Activated T-cell treated with anti-CD3 and anti-CD28 coated beads, Interleukin-2, amount 50 U/mL, for 72 hours (primary cell): ENCODE data around the gene NDUFB10. TPM values are rescaled to one million over a fixed set of nuclear protein-coding genes. Genes with fewer than 3 reads are reported as not detected.
A peak's percentile ranks its signal among the peaks of the same experiment; 100 is the strongest.
"Not testable (repeated sequence)": the region's sequence is repeated elsewhere in the genome, so short reads cannot be mapped to it uniquely, and the experiment has no call there.

Experiments used
- ATAC-seq, 2 donors: fragments of 150-1000 bp; cut with Tn5 transposase; replicated peaks in 1 of 2; 2 replicates each; pipeline ENCODE4 v1.10.0; 2021; ENCODE audit warnings: moderate library complexity in 2 of 2, mild to moderate bottlenecking in 1 of 2
- DNase-seq, 2 donors: peaks; one replicate each; pipeline ENCODE4 v3.0.0; 2021 to 2022; ENCODE audit warnings: mixed read lengths in 1 of 2
- H3K27ac Mint-ChIP-seq: one replicate; pipeline ENCODE4 v1.8.0; 2022; ENCODE audit warnings: mild to moderate bottlenecking, moderate library complexity, mixed read lengths
- H3K27me3 Mint-ChIP-seq: one replicate; pipeline ENCODE4 v1.8.0; 2022; ENCODE audit warnings: low read depth, mixed read lengths
- H3K36me3 Mint-ChIP-seq, 2 donors: one replicate each; pipeline ENCODE4 v1.8.0; 2022; ENCODE audit warnings: mixed read lengths in 2 of 2, mild to moderate bottlenecking in 1 of 2; ENCODE audit not compliant: insufficient read depth in 2 of 2
- H3K4me1 Mint-ChIP-seq: one replicate; pipeline ENCODE4 v1.8.0; 2022; ENCODE audit warnings: low read depth, mixed read lengths
- H3K4me3 Mint-ChIP-seq, 2 donors: one replicate each; pipeline ENCODE4 v1.8.0; 2022; ENCODE audit warnings: mild to moderate bottlenecking in 2 of 2, mixed read lengths in 2 of 2, moderate library complexity in 2 of 2
- H3K9me3 Mint-ChIP-seq, 2 donors: one replicate each; pipeline ENCODE4 v1.8.0; 2022; ENCODE audit warnings: mixed read lengths in 2 of 2
- total RNA-seq, 2 donors: library from RNA; stranded (reverse); gene quantifications; one replicate each; pipeline ENCODE4 v1.2.3, GENCODE V29; 2022

Gene NDUFB10
- total RNA-seq, 2 donors from 2014 or later, result 69.3 to 98.3 TPM

GRCh38 chr16:1944612-1945199 lies 14.6 kb upstream of the NDUFB10 start:
- H3K27ac Mint-ChIP-seq, result peak overlapping the region; percentile 81
- no peaks in the 10 kb centered on the region for H3K27me3 Mint-ChIP-seq
- ATAC-seq, result no peak
- peak overlapping the region; percentile 98 for H3K4me3 Mint-ChIP-seq
- DNase-seq, result no peak
- peaks cover 2% of the 10 kb centered on the region in 2 donors for H3K36me3 Mint-ChIP-seq
- H3K4me1 Mint-ChIP-seq, result peaks cover 31% of the 10 kb centered on the region
- no peaks in the 10 kb centered on the region for H3K9me3 Mint-ChIP-seq

DNA sequence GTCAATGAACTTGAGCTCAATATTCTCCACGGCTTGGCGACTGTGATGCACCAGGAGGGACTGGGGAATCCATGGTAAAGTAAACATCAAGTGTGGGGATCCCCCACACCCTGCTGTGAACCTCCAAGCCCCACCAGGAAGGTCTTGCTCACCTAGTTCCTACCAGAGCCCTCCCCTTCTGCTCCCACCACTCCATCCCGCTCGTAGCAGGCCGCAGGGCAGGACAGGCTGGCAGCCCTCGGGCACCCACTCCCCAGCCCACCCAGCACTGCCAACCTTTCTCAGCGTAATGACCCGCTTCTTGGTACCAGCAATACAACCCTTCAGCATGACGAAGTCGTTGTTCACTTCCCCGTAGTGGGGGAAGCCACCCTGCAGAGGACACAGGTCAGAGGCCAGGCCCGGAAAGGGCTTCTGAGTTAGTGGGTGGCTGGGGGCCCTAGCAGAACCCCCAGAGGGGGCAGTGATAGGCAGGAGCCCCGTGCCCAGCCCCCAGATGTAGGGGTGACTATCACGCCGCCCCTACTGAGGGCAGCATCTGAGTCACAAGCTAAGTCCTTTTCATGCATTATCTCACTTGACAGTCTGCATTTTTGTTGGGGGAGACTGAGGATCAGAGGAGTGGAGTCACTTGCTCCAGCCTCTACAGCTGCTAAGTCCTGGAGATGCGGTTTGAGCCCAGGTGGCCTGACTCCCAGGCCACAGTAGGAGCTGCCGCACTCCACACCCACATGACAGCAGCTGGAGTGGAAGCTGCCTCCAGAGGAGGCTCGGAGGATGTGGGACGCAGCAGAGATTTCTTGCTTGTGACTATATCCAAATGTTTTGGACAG lies 13.6 kb upstream of the NDUFB10 start:
- Mint-ChIP-seq H3K4me3 (no peak overlapping the region), H3K9me3 (no peaks in the 10 kb centered on the region), H3K27ac (no peak overlapping the region), H3K27me3 (no peaks in the 10 kb centered on the region), H3K36me3 (peaks cover 2% of the 10 kb centered on the region in 2 donors), H3K4me1 (peaks cover 31% of the 10 kb centered on the region)
- ATAC-seq, result no peak
- no peak for DNase-seq

DNA sequence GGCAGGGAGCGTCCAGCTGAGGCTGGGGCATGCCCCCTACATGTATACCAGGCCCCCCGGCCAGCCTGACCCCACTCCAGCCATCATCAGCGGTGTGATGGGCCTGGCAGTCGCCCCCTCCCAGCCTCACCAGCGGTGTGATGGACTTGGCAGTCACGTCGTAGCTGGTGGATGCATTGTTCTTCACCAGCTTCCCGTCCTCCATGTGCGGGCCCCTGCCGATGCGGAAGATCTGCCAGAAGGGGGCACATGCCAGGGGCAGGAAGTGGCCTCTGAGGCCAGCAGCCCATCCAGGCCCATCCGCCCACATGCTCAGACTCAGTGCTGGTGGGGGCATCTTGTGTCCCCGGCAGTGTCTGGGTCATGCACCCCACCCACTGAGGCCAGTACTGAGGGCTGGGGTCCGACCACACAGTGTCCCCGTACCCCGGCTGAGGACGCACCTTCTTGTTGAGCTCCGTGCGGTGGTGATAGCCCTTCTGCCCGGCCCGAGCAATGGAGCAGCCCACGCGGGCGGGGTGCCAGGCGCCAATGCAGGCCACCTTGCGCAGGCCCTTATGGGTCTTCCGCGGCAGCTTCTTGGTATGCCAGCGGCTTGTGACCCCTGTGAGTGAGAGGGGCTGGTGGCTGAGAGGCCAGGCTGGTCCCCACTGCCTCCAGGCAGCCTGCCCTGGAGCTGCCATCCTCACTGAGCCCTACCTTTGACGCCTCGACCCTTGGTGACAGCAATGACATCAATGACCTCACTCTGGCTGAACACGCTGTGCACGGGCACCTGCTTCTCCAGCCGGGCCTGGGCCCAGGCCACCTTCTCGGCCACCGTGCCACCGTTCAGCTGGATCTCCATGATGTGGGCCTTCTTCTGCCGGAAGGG lies 12.6 kb upstream of the NDUFB10 start:
- H3K27ac Mint-ChIP-seq, result no peak overlapping the region
- H3K27me3 Mint-ChIP-seq, result no peaks in the 10 kb centered on the region
- ATAC-seq (no peak), DNase-seq (no peak)
- H3K36me3 Mint-ChIP-seq, result peaks cover 2% of the 10 kb centered on the region in 2 donors
- H3K9me3 Mint-ChIP-seq, result no peaks in the 10 kb centered on the region
- peaks cover 26% of the 10 kb centered on the region for H3K4me1 Mint-ChIP-seq
- H3K4me3 Mint-ChIP-seq, result no peak overlapping the region

- H3K27ac Mint-ChIP-seq, result no peak overlapping the region
- ATAC-seq, result no peak
- H3K27me3 Mint-ChIP-seq, result no peaks in the 10 kb centered on the region
- H3K4me3 Mint-ChIP-seq, result no peak overlapping the region
- peaks cover 2% of the 10 kb centered on the region in 2 donors for H3K36me3 Mint-ChIP-seq
- no peaks in the 10 kb centered on the region for H3K9me3 Mint-ChIP-seq
- H3K4me1 Mint-ChIP-seq, result peaks cover 20% of the 10 kb centered on the region
- no peak for DNase-seq
Measured at GRCh38 chr16:1947369-1947670, 12.0 kb upstream of the NDUFB10 start.

DNA sequence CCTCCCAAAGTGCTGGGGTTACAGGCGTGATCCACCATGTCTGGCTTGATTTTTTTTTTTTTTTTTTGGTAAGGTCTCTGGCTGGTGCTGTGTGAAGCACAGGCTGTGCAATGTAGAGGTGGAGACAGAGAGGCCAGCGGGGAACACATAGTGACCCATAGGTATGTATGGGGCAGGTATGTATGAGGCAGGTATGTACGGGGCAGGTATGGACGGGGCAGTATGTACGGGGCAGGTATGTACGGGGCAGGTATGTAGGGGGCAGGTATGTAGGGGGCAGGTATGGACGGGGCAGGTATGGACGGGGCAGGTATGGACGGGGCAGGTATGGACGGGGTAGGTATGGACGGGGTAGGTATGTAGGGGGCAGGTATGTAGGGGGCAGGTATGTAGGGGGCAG lies 9.8 kb upstream of the NDUFB10 start:
- Mint-ChIP-seq H3K4me1 (peaks cover 8% of the 10 kb centered on the region), H3K36me3 (no peaks in the 10 kb centered on the region), H3K27ac (no peak overlapping the region), H3K4me3 (no peak overlapping the region), H3K9me3 (no peaks in the 10 kb centered on the region), H3K27me3 (no peaks in the 10 kb centered on the region)
- DNase-seq (no peak), ATAC-seq (no peak)

- Mint-ChIP-seq H3K36me3 (no peaks in the 10 kb centered on the region), H3K4me3 (no peak overlapping the region), H3K9me3 (no peaks in the 10 kb centered on the region), H3K4me1 (peaks cover 5% of the 10 kb centered on the region), H3K27me3 (no peaks in the 10 kb centered on the region), H3K27ac (no peak overlapping the region)
- ATAC-seq (no peak), DNase-seq (no peak)
Measured at GRCh38 chr16:1950047-1950446, 9.3 kb upstream of the NDUFB10 start.

DNA sequence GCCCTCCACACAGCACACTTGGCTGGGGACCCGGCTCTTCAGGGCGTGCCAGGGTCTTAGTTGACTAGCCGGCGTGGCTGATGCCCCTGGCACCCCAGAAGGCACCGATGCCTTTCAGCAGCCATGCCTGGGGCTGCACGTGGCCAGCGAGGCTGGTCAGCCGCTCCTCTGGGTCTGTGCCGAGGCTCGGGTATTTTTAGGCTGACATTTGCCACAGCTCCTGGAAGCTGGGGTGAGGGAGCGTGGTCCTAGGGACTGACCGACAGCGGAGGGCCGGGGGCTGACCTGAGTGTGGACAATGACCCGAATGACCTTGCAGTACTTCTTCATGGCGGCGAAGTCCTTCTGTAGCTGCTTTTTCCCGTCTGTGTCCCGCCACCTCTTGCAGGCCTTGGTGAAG lies 8.8 kb upstream of the NDUFB10 start:
- no peaks in the 10 kb centered on the region for H3K27me3 Mint-ChIP-seq
- no peaks in the 10 kb centered on the region for H3K9me3 Mint-ChIP-seq
- H3K4me3 Mint-ChIP-seq, result no peak overlapping the region
- ATAC-seq, result no peak
- peaks cover 1% of the 10 kb centered on the region for H3K4me1 Mint-ChIP-seq
- H3K27ac Mint-ChIP-seq, result no peak overlapping the region
- DNase-seq, result no peak
- H3K36me3 Mint-ChIP-seq, result no peaks in the 10 kb centered on the region

- H3K27me3 Mint-ChIP-seq, result no peaks in the 10 kb centered on the region
- ATAC-seq, result no peak
- no peak for DNase-seq
- no peaks in the 10 kb centered on the region for H3K4me1 Mint-ChIP-seq
- no peak overlapping the region for H3K27ac Mint-ChIP-seq
- H3K4me3 Mint-ChIP-seq, result no peak overlapping the region
- H3K36me3 Mint-ChIP-seq, result no peaks in the 10 kb centered on the region
- H3K9me3 Mint-ChIP-seq, result no peaks in the 10 kb centered on the region
Measured at GRCh38 chr16:1953734-1954133, 5.6 kb upstream of the NDUFB10 start.

DNA sequence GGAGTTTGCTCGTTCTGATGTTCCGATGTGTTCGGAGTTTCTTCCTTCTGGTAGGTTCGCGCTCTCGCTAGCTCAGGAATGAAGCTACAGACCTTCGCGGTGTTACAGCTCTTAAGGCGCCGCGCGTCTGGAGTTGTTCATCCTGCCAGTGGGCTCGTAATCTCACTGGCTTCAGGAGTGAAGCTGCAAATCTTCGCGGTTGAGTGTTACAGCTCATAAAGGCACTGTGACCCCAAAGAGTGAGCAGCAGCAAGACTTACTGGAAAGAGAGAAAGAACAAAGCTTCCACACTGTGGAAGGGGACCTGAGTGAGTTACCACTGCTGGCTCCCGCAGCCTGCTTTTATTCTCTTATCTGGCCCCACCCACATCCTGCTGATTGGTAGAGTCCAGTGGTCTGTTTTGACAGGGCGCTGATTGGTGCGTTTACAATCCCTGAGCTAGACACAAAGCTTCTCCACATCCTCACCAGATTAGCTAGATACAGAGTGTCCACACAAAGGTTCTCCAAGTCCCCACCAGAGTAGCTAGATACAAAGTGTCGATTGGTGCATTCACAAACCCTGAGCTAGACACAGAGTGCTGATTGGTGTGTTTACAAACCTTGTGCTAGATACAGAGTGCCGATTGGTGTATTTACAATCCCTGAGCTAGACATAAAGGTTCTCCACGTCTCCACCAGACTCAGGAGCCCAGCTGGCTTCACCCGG lies 1.8 kb upstream of the NDUFB10 start:
- not testable (repeated sequence) for H3K9me3 Mint-ChIP-seq, H3K27me3 Mint-ChIP-seq, DNase-seq, H3K4me3 Mint-ChIP-seq, H3K27ac Mint-ChIP-seq, ATAC-seq
- peaks cover 3 to 15% of the 10 kb centered on the region in 2 donors for H3K36me3 Mint-ChIP-seq
- H3K4me1 Mint-ChIP-seq, result peaks cover 27% of the 10 kb centered on the region

DNA sequence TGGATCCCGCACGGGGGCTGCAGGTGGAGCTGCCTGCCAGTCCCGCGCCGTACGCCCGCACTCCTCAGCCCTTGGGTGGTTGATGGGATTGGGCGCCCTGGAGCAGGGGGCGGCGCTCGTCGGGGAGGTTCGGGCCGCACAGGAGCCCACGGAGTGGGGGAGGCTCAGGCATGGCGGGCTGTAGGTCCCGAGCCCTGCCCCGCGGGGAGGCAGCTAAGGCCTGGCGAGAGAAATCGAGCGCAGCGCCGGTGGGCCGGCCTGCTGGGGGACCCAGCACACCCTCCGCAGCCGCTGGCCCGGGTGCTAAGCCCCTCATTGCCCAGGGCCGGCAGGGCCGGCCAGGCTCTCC lies 1.2 kb upstream of the NDUFB10 start:
- H3K27ac Mint-ChIP-seq, H3K4me3 Mint-ChIP-seq, H3K27me3 Mint-ChIP-seq, H3K9me3 Mint-ChIP-seq, ATAC-seq, DNase-seq: not testable (repeated sequence)
- Mint-ChIP-seq H3K36me3 (peaks cover 5 to 20% of the 10 kb centered on the region in 2 donors), H3K4me1 (peaks cover 32% of the 10 kb centered on the region)

GRCh38 chr16:1958715-1959268 lies 546 bp upstream of the NDUFB10 start:
- Mint-ChIP-seq H3K4me1 (peaks cover 39% of the 10 kb centered on the region), H3K36me3 (peaks cover 9 to 27% of the 10 kb centered on the region in 2 donors), H3K4me3 (peak overlapping the region; percentile 97 to 98), H3K27me3 (no peaks in the 10 kb centered on the region), H3K9me3 (no peaks in the 10 kb centered on the region), H3K27ac (peak overlapping the region; percentile 97)
- ATAC-seq (peak in 1 of 2 donors; percentile 13), DNase-seq (no peak)

DNA sequence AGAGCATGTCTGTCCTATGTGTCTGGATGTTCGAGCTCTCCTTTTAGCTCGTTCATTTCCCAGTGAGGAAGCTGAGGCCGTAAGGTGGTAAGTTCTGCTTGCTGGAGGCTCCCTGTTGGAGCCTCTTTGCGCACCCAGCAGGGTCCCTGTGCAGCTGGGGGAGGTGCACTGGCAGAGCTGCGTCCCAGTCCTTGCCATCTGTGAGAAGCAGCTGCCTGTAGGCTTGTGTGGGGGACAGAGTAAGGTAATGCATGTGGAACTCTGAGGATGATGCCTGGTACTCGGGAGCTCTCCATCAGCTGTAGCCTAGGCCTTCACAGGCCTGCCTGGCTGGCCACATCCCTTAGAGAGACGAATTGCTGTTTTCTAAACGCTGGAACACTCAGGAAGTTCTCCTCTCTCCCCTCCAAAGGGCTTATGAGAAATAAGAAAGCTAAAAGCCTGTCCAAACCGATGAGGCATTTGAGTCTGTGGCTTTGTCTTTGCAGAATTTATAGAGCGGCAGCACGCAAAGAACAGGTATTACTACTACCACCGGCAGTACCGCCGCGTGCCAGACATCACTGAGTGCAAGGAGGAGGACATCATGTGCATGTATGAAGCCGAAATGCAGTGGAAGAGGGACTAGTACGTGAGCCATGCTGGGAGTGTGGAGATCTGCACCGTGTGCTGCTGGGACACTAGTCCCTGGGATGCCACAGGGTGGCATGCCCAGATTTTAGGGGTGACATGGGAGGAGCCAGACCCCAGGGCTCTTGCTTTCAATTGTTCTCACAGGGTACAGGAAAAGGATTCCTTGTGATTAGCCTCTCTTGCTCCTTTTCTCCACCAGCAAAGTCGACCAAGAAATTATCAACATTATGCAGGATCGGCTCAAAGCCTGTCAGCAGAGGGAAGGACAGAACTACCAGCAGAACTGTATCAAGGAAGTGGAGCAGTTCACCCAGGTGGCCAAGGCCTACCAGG lies 1.6 kb downstream of the NDUFB10 start:
- Mint-ChIP-seq H3K27ac (peak overlapping the region; percentile 97), H3K9me3 (no peaks in the 10 kb centered on the region), H3K4me3 (peak overlapping the region; percentile 97 to 98), H3K36me3 (peaks cover 14 to 32% of the 10 kb centered on the region in 2 donors), H3K4me1 (peaks cover 46% of the 10 kb centered on the region), H3K27me3 (no peaks in the 10 kb centered on the region)
- peak in 1 of 2 donors; percentile 18 for ATAC-seq
- peak in 1 of 2 donors; percentile 60 for DNase-seq
